Nephron progenitor cell (in vitro differentiated cells): ENCODE measurements around the gene ZSWIM5.

Source experiments
- DNase-seq: peaks from one replicate; pipeline ENCODE4 v3.0.0; 2021
- H3K27ac Mint-ChIP-seq: 2 replicates; pipeline ENCODE4 v1.8.0; 2021; ENCODE audit warnings: mild to moderate bottlenecking, moderate library complexity, mixed read lengths
- H3K27me3 Mint-ChIP-seq: 2 replicates; pipeline ENCODE4 v1.8.0; 2021; ENCODE audit warnings: mild to moderate bottlenecking, low read depth, mixed read lengths; ENCODE audit not compliant: poor library complexity
- H3K36me3 Mint-ChIP-seq: 2 replicates; pipeline ENCODE4 v1.8.0; 2021; ENCODE audit warnings: low read depth, mixed read lengths
- H3K4me1 Mint-ChIP-seq: 2 replicates; pipeline ENCODE4 v1.8.0; 2021; ENCODE audit warnings: mixed read lengths
- H3K4me3 Mint-ChIP-seq: 2 replicates; pipeline ENCODE4 v1.8.0; 2021; ENCODE audit warnings: mild to moderate bottlenecking, moderate library complexity, mixed read lengths
- H3K9me3 Mint-ChIP-seq: 2 replicates; pipeline ENCODE4 v1.8.0; 2021; ENCODE audit warnings: mild to moderate bottlenecking, moderate library complexity, mixed read lengths
- TF ChIP-seq, protein P1 (sequence below): fragments of 200-600 bp; sonication (generic); IDR thresholded peaks from 2 replicates; pipeline ENCODE4 v1.5.0; 2021; ENCODE audit warnings: antibody characterized with exemption

Gene ZSWIM5

DNA sequence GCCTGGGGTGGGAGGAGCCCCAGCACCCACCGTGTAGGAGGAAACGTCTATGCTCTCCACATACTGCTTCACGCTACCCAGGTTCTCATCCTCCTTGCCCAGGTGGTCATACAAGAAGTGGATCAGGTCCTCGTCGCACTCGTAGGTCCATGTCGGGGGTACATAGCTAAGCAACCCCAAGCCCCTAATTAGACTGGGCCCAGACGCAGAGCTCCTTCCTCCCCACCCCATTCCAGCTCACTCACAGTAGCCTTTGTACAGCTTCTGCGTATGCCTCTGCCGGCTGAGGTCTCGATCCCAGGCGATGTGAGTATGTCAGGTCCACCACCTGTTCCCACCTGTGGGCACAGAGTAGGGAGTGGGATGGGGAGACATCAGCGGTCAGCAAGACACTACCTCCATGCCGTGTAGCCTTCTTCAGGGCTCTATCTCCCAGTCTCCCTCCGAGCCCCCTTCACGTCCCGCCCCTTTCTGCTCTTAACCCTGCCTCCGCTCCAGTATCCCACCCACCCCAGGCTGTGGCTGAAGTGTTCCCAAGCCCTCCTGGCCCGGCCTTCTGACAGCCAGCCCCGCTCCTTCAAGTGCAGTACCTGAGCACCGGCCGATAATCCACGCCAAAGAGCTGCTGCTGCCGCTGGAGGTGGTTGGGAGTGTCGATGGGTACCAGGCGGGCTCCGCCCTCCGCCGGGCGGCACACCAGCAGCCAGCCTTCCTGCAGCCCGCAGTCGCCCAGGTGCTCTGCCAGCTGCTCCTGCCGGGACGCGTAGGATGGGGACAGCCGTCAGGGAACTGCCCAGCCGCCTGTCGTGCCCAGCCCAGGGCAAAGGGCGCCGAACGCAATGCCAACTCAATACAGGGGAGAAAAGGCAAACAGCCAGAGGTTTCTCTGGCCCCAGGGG, 196.2 kb downstream of the ZSWIM5 start:
- peaks cover 49% of the 10 kb centered on the region for H3K4me1 Mint-ChIP-seq
- no peak overlapping the region for H3K27ac Mint-ChIP-seq
- TF ChIP-seq, protein P1, sequence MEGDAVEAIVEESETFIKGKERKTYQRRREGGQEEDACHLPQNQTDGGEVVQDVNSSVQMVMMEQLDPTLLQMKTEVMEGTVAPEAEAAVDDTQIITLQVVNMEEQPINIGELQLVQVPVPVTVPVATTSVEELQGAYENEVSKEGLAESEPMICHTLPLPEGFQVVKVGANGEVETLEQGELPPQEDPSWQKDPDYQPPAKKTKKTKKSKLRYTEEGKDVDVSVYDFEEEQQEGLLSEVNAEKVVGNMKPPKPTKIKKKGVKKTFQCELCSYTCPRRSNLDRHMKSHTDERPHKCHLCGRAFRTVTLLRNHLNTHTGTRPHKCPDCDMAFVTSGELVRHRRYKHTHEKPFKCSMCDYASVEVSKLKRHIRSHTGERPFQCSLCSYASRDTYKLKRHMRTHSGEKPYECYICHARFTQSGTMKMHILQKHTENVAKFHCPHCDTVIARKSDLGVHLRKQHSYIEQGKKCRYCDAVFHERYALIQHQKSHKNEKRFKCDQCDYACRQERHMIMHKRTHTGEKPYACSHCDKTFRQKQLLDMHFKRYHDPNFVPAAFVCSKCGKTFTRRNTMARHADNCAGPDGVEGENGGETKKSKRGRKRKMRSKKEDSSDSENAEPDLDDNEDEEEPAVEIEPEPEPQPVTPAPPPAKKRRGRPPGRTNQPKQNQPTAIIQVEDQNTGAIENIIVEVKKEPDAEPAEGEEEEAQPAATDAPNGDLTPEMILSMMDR, result no peak
- no peaks in the 10 kb centered on the region for H3K9me3 Mint-ChIP-seq
- peaks cover 7% of the 10 kb centered on the region for H3K36me3 Mint-ChIP-seq
- peak overlapping the region; percentile 84 for H3K4me3 Mint-ChIP-seq
- H3K27me3 Mint-ChIP-seq, result no peaks in the 10 kb centered on the region
- peak; percentile 38 for DNase-seq

DNA sequence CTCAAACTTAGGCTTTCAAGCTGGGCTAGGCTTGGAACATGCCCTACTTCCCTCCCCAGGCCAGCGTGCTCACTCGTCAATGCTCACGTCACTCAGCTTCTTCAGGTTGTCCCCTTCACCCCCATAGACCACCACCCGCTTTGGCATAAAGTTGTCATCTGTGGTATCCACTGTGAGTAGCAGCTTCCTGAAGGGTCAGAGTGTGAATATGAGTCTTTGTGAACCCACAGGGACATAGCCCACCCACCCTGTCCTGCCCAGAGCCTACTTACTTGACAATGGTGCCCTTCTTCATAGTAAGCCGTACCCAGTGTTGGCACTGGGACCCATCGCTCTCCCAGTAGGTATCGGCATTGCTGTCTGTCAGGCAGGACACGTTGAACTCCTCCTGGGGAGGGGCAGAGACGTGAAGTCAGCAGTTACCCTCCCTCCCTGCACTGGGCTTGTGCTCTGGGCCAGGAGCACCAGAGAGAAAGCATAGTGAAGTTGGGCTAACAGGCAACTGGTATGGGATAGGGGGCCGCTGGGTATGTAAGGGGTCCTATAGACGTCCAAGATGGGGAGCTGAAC, 197.0 kb downstream of the ZSWIM5 start:
- H3K4me3 Mint-ChIP-seq, result peak overlapping the region; percentile 84
- peaks cover 42% of the 10 kb centered on the region for H3K4me1 Mint-ChIP-seq
- no peak for DNase-seq
- no peaks in the 10 kb centered on the region for H3K9me3 Mint-ChIP-seq
- TF ChIP-seq, protein P1, result no peak
- peaks cover 7% of the 10 kb centered on the region for H3K36me3 Mint-ChIP-seq
- no peaks in the 10 kb centered on the region for H3K27me3 Mint-ChIP-seq
- no peak overlapping the region for H3K27ac Mint-ChIP-seq

DNA sequence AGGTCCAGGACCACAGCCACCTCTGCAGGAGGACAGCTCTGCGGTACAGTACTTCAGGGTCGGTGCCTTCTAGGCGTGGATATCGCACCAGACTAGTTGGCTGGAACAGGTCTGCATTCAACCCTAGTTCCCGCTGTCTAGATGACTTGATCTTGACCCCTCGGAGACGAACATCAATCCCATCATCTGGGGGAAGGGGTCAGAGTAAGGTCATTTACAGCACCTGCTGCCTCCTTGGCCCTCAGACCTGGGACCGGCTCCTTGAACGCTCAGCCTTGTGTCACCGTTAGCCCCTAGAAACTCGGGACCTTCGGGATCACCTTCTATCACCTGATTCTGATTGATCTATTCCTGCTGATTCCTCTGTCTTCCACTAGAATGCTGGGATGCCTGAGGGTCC, 197.9 kb downstream of the ZSWIM5 start:
- no peak for DNase-seq
- Mint-ChIP-seq H3K27me3 (no peaks in the 10 kb centered on the region), H3K4me1 (peaks cover 33% of the 10 kb centered on the region), H3K27ac (no peak overlapping the region), H3K36me3 (peaks cover 7% of the 10 kb centered on the region), H3K9me3 (no peaks in the 10 kb centered on the region), H3K4me3 (no peak overlapping the region)
- TF ChIP-seq, protein P1, result no peak

DNA sequence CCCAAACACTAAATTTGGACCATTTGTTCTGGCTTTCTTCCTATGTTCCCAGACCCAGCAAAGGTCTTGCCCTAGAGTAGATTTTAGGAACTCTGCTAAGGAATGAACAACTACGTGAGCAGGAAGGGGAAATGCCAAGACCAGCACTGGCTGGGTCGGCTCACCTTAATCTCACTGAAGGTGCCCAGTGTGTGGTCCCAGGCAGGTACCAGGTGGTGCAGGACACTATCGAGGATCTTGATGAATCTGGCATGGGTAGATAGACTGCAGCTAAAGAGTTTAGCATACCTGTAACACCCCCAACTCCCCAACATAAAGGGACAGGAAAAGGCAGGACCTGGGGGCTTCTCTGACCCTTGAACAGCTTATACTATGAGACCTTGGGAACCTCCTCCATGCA, 198.3 kb downstream of the ZSWIM5 start:
- Mint-ChIP-seq H3K4me1 (peaks cover 29% of the 10 kb centered on the region), H3K9me3 (no peaks in the 10 kb centered on the region), H3K36me3 (peaks cover 7% of the 10 kb centered on the region), H3K27me3 (no peaks in the 10 kb centered on the region), H3K4me3 (no peak overlapping the region), H3K27ac (no peak overlapping the region)
- no peak for DNase-seq
- TF ChIP-seq, protein P1, result no peak

DNA sequence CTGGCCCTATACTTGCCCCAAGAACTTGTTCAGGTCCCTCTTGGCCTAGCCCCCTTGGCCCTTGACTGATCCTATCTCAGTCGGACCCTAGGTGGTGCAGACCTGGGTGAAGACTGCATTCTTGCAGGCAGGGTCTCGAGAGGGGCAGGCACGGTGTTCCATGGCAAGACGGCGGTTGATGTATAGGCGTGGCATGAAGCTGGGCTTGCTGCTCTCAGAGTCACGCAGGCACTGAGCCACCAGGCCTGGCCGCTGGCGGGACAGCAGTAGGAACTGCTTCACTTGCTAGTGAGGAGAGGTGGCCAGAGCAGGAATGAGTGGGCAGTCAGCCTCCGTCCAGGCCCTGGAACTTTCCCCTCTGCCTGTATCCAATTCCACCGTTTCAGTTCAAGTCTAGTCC, 199.1 kb downstream of the ZSWIM5 start:
- Mint-ChIP-seq H3K9me3 (no peaks in the 10 kb centered on the region), H3K4me1 (peaks cover 21% of the 10 kb centered on the region), H3K4me3 (no peak overlapping the region), H3K36me3 (peaks cover 13% of the 10 kb centered on the region), H3K27ac (no peak overlapping the region), H3K27me3 (no peaks in the 10 kb centered on the region)
- DNase-seq, result no peak
- TF ChIP-seq, protein P1, result no peak
